H1 (cell line): ENCODE data around the gene ACOT2. TPM values are rescaled to one million over a fixed set of nuclear protein-coding genes. Genes with fewer than 3 reads are reported as not detected.

ENCODE experiments used
- BCL11A ChIP-seq, 2 experiments: IDR thresholded peaks; one replicate each; pipeline ENCODE4 v1.6.1; 2011; ENCODE audit warnings: low read depth in 2 of 2, low read length in 2 of 2, mild to moderate bottlenecking in 2 of 2
- CHD1 ChIP-seq: IDR thresholded peaks from 2 replicates; pipeline ENCODE4 v1.6.1; 2012; ENCODE audit warnings: low read depth, low read length, improper control_type of control experiment
- CHD7 ChIP-seq: fragments of 300-600 bp; sonication (generic); IDR thresholded peaks from 2 replicates; pipeline ENCODE4 v1.7.1; 2012; ENCODE audit warnings: low read length, moderate library complexity, mild to moderate bottlenecking, inconsistent platforms; ENCODE audit not compliant: insufficient replicate concordance
- HDAC6 ChIP-seq: IDR thresholded peaks from one replicate; pipeline ENCODE4 v1.7.1; 2012; ENCODE audit warnings: low read depth, mild to moderate bottlenecking, inconsistent platforms, low read length, moderate library complexity
- KDM4A ChIP-seq: IDR thresholded peaks from one replicate; pipeline ENCODE4 v1.7.1; 2012; ENCODE audit warnings: low read depth, mild to moderate bottlenecking, moderate library complexity, low read length, inconsistent platforms; ENCODE audit not compliant: severe bottlenecking
- KDM5A ChIP-seq: fragments of 200-600 bp; IDR thresholded peaks from 2 replicates; pipeline ENCODE4 v1.7.1; 2012; ENCODE audit warnings: mild to moderate bottlenecking, low read length, inconsistent platforms, mixed read lengths
- NRF1 ChIP-seq: IDR thresholded peaks from 2 replicates; pipeline ENCODE4 v1.6.1; 2011; ENCODE audit warnings: mild to moderate bottlenecking, low read depth, low read length, improper control_type of control experiment
- SP1 ChIP-seq: IDR thresholded peaks from 2 replicates; pipeline ENCODE4 v1.6.1; 2011; ENCODE audit warnings: low read depth, low read length
- SP2 ChIP-seq: IDR thresholded peaks from 2 replicates; pipeline ENCODE4 v1.6.1; 2012; ENCODE audit warnings: mild to moderate bottlenecking, low read length, inconsistent platforms
- TEAD4 ChIP-seq: IDR thresholded peaks from 2 replicates; pipeline ENCODE4 v1.6.1; 2012; ENCODE audit warnings: low read depth, low read length, inconsistent platforms, mixed read lengths
- ZNF274 ChIP-seq: IDR thresholded peaks from 2 replicates; pipeline ENCODE4 v1.7.0; 2012; ENCODE audit warnings: low read length, borderline replicate concordance; ENCODE audit errors: extremely low read depth
- polyA plus RNA-seq, 7 experiments: library from polyadenylated mRNA; depleted of rRNA in 3 of 7; stranded (reverse) in 5 of 7; unstranded in 2 of 7; fragments of >200 nt in 5 of 7; fragments of 200-250 nt in 2 of 7; gene quantifications; 1 replicate in 5 of 7; 2 replicates in 1 of 7; 4 replicates in 1 of 7; pipeline versions ENCODE4 v1.2.1 to v1.2.3, GENCODE V29; 2011 to 2013; ENCODE audit warnings: missing spikeins in 2 of 7, mixed read lengths in 2 of 7
- total RNA-seq: library from RNA; stranded (reverse); fragmentation: NEBNext Ultra II Directional; extraction: Animal tissue kit (Norgen Biotek cat#: 25700); gene quantifications from 2 replicates; pipeline ENCODE4 v1.2.1, GENCODE V29; 2021

Gene ACOT2
- total and polyA plus RNA-seq, 2 of the 8 experiments (the other 6 are each of a cell fraction or from before 2014, with no cell fraction given), result 5.8 to 5.9 TPM

GRCh38 chr14:73567951-73568885 lies 795 bp upstream of the ACOT2 start (continued):
- TF ChIP-seq CHD7 (no peak), BCL11A (IDR thresholded peaks at IDR 0.05; ENCODE audit: low read depth in 2 of 2, low read length in 2 of 2) (no peak), KDM5A (no peak), CHD1 (no peak), SP2 (no peak), ZNF274 (no peak), TEAD4 (no peak), NRF1 (no peak), HDAC6 (no peak), SP1 (no peak), KDM4A (no peak)
